GM23248 (cell line): ENCODE measurements around the gene CILP.

Experiments used
- EZH2 ChIP-seq: fragments of 200-600 bp; sonication (generic); IDR thresholded peaks from 2 replicates; pipeline ENCODE4 v1.6.1; 2018; ENCODE audit warnings: antibody characterized with exemption, mild to moderate bottlenecking; ENCODE audit not compliant: insufficient read depth, poor library complexity, severe bottlenecking
- EZH2phosphoT487 ChIP-seq: fragments of 200-600 bp; sonication (generic); IDR thresholded peaks from 2 replicates; pipeline ENCODE4 v1.6.1; 2018; ENCODE audit warnings: antibody characterized with exemption, moderate library complexity, mild to moderate bottlenecking, low read depth; ENCODE audit not compliant: insufficient read depth

- TF ChIP-seq EZH2 (no peak), EZH2phosphoT487 (no peak)
Measured at GRCh38 chr15:65211482-65211982, 259 bp upstream of the CILP start.
